ENCODE data around the gene LRIG2. TPM values are rescaled to one million over a fixed set of nuclear protein-coding genes. Genes with fewer than 3 reads are reported as not detected.
A peak's percentile ranks its signal among the peaks of the same experiment; 100 is the strongest.

The LRIG2 gene
- total and polyA plus RNA-seq, 2 of the 13 experiments (the other 11 are each of a cell fraction or from before 2014, with no cell fraction given) = 8.1 to 12.2 TPM

DNA sequence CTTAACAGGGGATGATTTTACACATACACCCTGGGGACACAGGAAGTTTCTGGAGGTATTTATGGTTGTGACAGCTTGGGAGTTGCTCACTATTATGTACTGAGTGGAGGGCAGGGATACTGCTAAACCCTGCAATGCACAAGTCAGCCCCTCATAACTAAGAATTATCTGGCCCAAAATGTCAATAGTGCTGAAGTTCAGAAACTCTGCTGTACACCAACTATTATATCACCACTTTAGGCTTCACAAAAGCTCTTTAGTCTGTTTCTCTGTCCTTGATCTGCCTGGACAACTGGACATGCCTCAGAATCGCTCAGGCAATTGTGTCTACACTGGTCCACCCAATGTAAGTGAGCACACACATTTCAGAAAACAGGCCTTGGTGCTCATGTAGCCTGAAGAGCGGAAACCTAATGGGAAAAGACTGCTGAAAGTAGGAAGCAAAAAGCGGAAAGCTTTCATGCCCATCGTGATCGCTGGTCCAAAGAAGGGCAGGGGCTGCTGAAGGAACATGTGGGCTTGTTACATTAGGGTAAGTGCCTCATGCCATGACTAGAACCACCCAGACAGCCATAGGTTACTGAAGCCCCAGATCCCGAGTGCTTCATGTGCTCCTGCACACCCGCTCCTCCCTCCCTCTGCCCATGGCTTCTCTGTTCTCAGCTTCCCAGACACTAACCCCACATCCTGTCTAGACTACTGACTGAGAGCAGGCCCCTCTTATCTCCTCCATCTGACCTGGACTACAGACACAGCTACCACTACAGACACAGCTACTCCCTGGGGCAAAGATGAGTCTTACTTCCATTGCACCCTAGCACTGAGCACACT, 73.5 kb downstream of the LRIG2 start (continued):
- TF ChIP-seq TCF7L2 (IDR thresholded peaks at IDR 0.05; ENCODE audit: low read depth, low read length) (no peak), ZNF549 (CRISPR knock-in tag; IDR thresholded peaks at IDR 0.05) (no peak), SPEN (CRISPR knock-in tag; IDR thresholded peaks at IDR 0.05; ENCODE audit: low read depth) (no peak), ZSCAN31 (CRISPR knock-in tag; IDR thresholded peaks at IDR 0.05; ENCODE audit: low read depth) (peak; percentile 80; the same call in 1 of the 2 replicates), ATF7 (IDR thresholded peaks at IDR 0.05) (no peak), ATF7 (CRISPR knock-in tag; IDR thresholded peaks at IDR 0.05) (no peak), ZNF326 (CRISPR knock-in tag; IDR thresholded peaks at IDR 0.05; ENCODE audit: borderline replicate concordance) (no peak), RXRA (CRISPR knock-in tag; IDR thresholded peaks at IDR 0.05) (peak; percentile 65; the same call in 1 of the 2 replicates), SRSF1 (optimal IDR thresholded peaks at IDR 0.05; ENCODE audit: low read depth, low read length) (no peak), SYNCRIP (IDR thresholded peaks at IDR 0.05; ENCODE audit: insufficient read depth, low read depth, low read length) (no peak), ZNF296 (CRISPR knock-in tag; conservative IDR thresholded peaks at IDR 0.05) (no peak), RAD51 (IDR thresholded peaks at IDR 0.05; ENCODE audit: borderline replicate concordance) (no peak)
- TF ChIP-seq, protein P1, sequence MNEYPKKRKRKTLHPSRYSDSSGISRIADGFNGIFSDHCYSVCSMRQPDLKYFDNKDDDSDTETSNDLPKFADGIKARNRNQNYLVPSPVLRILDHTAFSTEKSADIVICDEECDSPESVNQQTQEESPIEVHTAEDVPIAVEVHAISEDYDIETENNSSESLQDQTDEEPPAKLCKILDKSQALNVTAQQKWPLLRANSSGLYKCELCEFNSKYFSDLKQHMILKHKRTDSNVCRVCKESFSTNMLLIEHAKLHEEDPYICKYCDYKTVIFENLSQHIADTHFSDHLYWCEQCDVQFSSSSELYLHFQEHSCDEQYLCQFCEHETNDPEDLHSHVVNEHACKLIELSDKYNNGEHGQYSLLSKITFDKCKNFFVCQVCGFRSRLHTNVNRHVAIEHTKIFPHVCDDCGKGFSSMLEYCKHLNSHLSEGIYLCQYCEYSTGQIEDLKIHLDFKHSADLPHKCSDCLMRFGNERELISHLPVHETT (CRISPR knock-in tag; conservative IDR thresholded peaks at IDR 0.05) = no peak
- TF ChIP-seq, protein P2, sequence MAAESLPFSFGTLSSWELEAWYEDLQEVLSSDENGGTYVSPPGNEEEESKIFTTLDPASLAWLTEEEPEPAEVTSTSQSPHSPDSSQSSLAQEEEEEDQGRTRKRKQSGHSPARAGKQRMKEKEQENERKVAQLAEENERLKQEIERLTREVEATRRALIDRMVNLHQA (CRISPR knock-in tag; IDR thresholded peaks at IDR 0.05) = no peak
- TF ChIP-seq, protein P3, sequence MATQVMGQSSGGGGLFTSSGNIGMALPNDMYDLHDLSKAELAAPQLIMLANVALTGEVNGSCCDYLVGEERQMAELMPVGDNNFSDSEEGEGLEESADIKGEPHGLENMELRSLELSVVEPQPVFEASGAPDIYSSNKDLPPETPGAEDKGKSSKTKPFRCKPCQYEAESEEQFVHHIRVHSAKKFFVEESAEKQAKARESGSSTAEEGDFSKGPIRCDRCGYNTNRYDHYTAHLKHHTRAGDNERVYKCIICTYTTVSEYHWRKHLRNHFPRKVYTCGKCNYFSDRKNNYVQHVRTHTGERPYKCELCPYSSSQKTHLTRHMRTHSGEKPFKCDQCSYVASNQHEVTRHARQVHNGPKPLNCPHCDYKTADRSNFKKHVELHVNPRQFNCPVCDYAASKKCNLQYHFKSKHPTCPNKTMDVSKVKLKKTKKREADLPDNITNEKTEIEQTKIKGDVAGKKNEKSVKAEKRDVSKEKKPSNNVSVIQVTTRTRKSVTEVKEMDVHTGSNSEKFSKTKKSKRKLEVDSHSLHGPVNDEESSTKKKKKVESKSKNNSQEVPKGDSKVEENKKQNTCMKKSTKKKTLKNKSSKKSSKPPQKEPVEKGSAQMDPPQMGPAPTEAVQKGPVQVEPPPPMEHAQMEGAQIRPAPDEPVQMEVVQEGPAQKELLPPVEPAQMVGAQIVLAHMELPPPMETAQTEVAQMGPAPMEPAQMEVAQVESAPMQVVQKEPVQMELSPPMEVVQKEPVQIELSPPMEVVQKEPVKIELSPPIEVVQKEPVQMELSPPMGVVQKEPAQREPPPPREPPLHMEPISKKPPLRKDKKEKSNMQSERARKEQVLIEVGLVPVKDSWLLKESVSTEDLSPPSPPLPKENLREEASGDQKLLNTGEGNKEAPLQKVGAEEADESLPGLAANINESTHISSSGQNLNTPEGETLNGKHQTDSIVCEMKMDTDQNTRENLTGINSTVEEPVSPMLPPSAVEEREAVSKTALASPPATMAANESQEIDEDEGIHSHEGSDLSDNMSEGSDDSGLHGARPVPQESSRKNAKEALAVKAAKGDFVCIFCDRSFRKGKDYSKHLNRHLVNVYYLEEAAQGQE (IDR thresholded peaks at IDR 0.05; ENCODE audit: borderline replicate concordance in 1 of 2, low read depth in 1 of 2, low read length in 2 of 2) = peak in 1 of 2 experiments; percentile 35; a peak in 2 of 4 replicates
- TF ChIP-seq, protein P4, sequence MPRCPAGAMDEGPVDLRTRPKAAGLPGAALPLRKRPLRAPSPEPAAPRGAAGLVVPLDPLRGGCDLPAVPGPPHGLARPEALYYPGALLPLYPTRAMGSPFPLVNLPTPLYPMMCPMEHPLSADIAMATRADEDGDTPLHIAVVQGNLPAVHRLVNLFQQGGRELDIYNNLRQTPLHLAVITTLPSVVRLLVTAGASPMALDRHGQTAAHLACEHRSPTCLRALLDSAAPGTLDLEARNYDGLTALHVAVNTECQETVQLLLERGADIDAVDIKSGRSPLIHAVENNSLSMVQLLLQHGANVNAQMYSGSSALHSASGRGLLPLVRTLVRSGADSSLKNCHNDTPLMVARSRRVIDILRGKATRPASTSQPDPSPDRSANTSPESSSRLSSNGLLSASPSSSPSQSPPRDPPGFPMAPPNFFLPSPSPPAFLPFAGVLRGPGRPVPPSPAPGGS (CRISPR knock-in tag; IDR thresholded peaks at IDR 0.05) = no peak
- TF ChIP-seq, protein P5, sequence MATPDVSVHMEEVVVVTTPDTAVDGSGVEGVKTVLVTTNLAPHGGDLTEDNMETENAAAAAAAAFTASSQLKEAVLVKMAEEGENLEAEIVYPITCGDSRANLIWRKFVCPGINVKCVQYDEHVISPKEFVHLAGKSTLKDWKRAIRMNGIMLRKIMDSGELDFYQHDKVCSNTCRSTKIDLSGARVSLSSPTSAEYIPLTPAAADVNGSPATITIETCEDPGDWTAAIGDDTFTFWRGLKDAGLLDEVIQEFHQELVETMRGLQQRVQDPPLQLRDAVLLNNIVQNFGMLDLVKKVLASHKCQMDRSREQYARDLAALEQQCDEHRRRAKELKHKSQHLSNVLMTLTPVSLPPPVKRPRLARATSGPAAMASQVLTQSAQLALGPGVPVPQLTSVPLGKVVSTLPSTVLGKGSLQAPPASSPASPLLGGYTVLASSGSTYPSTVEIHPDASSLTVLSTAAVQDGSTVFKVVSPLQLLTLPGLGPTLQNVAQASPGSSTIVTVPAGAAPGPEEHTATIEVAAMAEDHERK (CRISPR knock-in tag; IDR thresholded peaks at IDR 0.05; ENCODE audit: low read depth) = no peak

Measured in HepG2 (cell line).